ENCODE data around the gene MACROD1.

DNA sequence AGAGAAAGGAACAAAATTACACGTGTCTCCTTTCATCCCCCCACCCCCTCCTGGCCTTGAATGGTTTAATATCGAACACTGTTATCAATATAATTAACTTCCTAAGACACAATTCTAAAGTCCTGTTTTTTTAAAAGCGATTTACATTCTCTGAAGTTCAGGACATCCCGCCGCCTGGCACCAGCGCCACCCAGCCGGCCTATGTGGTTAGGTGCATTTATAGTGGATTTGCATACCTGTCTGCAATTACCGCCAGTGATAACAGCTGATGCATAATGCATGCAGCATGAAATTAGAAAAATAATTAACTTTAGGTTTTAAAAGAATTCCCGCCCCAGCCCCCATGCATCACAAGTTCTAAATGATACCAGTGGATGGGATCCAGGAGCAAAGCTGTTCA lies 58.6 kb downstream of the MACROD1 start:
- TF ChIP-seq EZH2 (IDR thresholded peaks at IDR 0.05; ENCODE audit: borderline replicate concordance): no peak
- TF ChIP-seq, protein P1, sequence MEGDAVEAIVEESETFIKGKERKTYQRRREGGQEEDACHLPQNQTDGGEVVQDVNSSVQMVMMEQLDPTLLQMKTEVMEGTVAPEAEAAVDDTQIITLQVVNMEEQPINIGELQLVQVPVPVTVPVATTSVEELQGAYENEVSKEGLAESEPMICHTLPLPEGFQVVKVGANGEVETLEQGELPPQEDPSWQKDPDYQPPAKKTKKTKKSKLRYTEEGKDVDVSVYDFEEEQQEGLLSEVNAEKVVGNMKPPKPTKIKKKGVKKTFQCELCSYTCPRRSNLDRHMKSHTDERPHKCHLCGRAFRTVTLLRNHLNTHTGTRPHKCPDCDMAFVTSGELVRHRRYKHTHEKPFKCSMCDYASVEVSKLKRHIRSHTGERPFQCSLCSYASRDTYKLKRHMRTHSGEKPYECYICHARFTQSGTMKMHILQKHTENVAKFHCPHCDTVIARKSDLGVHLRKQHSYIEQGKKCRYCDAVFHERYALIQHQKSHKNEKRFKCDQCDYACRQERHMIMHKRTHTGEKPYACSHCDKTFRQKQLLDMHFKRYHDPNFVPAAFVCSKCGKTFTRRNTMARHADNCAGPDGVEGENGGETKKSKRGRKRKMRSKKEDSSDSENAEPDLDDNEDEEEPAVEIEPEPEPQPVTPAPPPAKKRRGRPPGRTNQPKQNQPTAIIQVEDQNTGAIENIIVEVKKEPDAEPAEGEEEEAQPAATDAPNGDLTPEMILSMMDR (IDR thresholded peaks at IDR 0.05; ENCODE audit: poor library complexity): no peak

All from hepatocyte (in vitro differentiated cells).